GM23248 (cell line): ENCODE measurements around the gene CA12.

ENCODE experiments used
- EZH2 ChIP-seq: fragments of 200-600 bp; sonication (generic); IDR thresholded peaks from 2 replicates; pipeline ENCODE4 v1.6.1; 2018; ENCODE audit warnings: antibody characterized with exemption, mild to moderate bottlenecking; ENCODE audit not compliant: insufficient read depth, poor library complexity, severe bottlenecking
- EZH2phosphoT487 ChIP-seq: fragments of 200-600 bp; sonication (generic); IDR thresholded peaks from 2 replicates; pipeline ENCODE4 v1.6.1; 2018; ENCODE audit warnings: antibody characterized with exemption, moderate library complexity, mild to moderate bottlenecking, low read depth; ENCODE audit not compliant: insufficient read depth

DNA sequence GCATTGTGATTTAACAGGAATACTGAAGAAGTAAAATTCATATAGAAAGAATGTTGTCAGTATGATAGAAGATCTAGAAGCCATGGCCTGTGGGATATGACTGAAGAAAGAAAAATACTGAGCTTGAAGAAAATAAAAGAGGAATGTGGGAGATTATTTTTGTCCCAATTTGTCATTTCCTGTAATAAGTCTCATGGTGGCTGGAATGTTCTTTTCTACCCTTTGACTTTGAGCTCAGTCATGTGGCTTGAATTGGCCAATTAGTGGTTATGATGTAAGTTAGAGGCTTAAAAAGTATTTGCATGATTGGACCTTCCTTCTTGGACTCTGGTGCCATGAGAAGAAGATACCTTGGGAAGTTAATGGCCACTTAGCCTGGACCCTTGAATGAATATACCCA, 90.1 kb downstream of the CA12 start:
- no peak for TF ChIP-seq EZH2
- no peak for TF ChIP-seq EZH2phosphoT487
